ENCODE measurements around the gene USP1. TPM values are rescaled to one million over a fixed set of nuclear protein-coding genes. Genes with fewer than 3 reads are reported as not detected.
A peak's percentile ranks its signal among the peaks of the same experiment; 100 is the strongest.

The USP1 gene
- total RNA-seq, 1 donor from 2014 or later = 43.2 TPM

GRCh38 chr1:62435231-62436038, 1.4 kb upstream of the USP1 start:
- DNase-seq (ENCODE audit: low read depth) = no peak
- TF ChIP-seq CTCF (conservative IDR thresholded peaks at IDR 0.05; ENCODE audit: low read depth, low read length) = no peak
- H3K4me3 ChIP-seq (ENCODE audit: low read depth, low read length) = peak overlapping the region; percentile 97

- TF ChIP-seq CTCF (conservative IDR thresholded peaks at IDR 0.05; ENCODE audit: low read depth, low read length) = no peak
- DNase-seq (ENCODE audit: low read depth) = no peak
- H3K4me3 ChIP-seq (ENCODE audit: low read depth, low read length) = peak overlapping the region; percentile 97
Observed at GRCh38 chr1:62436039-62436465, 797 bp upstream of the USP1 start.

- H3K4me3 ChIP-seq (ENCODE audit: low read depth, low read length) = peak overlapping the region; percentile 97
- no peak for TF ChIP-seq CTCF (conservative IDR thresholded peaks at IDR 0.05; ENCODE audit: low read depth, low read length)
- DNase-seq (ENCODE audit: low read depth) = no peak
Observed at GRCh38 chr1:62437273-62437940, 558 bp downstream of the USP1 start.

- no peak for DNase-seq (ENCODE audit: low read depth)
- TF ChIP-seq CTCF (conservative IDR thresholded peaks at IDR 0.05; ENCODE audit: low read depth, low read length) = no peak
- peak overlapping the region; percentile 97 for H3K4me3 ChIP-seq (ENCODE audit: low read depth, low read length)
Observed at GRCh38 chr1:62438163-62438562, 1.3 kb downstream of the USP1 start.

GRCh38 chr1:62439652-62440371, 3.0 kb downstream of the USP1 start:
- no peak for TF ChIP-seq CTCF (conservative IDR thresholded peaks at IDR 0.05; ENCODE audit: low read depth, low read length)
- peak overlapping the region; percentile 30 for H3K4me3 ChIP-seq (ENCODE audit: low read depth, low read length)
- DNase-seq (ENCODE audit: low read depth) = peak; percentile 52

- no peak for TF ChIP-seq CTCF (conservative IDR thresholded peaks at IDR 0.05; ENCODE audit: low read depth, low read length)
- no peak overlapping the region for H3K4me3 ChIP-seq (ENCODE audit: low read depth, low read length)
- no peak for DNase-seq (ENCODE audit: low read depth)
Observed at GRCh38 chr1:62444701-62445100, 7.9 kb downstream of the USP1 start.

Data from epithelial cell of proximal tubule (primary cell).